PC-9 (cell line): Measurements from ENCODE around the gene CADM1. TPM values are rescaled to one million over a fixed set of nuclear protein-coding genes. Genes with fewer than 3 reads are reported as not detected.

ENCODE experiments used
- BruUV-seq: library from RNA; stranded (reverse); fragments of 400-500 nt; replicated peaks from 2 replicates; lab custom pipeline; 2021; lab: Mats Ljungman, UMichigan
- CTCF ChIA-PET: fragments of 300-600 bp; sonication (Branson Sonifier 250); formaldehyde crosslinking; loops from one replicate; lab custom pipeline; 2022; ENCODE audit warnings: antibody characterized with exemption; lab: Charles Lee
- POLR2A ChIA-PET: fragments of 300-600 bp; sonication (Branson Sonifier 250); formaldehyde crosslinking; loops from one replicate; lab custom pipeline; 2022; ENCODE audit warnings: antibody characterized with exemption; ENCODE audit not compliant: unreplicated experiment; lab: Charles Lee
- DNase-seq, 2 experiments: peaks; one replicate each; pipeline versions ENCODE4 v3.0.0 to v3.0.0-alpha.2; 2015 to 2022; ENCODE audit warnings: mixed read lengths in 1 of 2
- H2AFZ ChIP-seq: fragments of 200-600 bp; sonication (generic); 2 replicates; pipeline ENCODE4 v1.8.1; 2017; ENCODE audit warnings: antibody characterized with exemption
- H3F3A ChIP-seq: fragments of 200-600 bp; sonication (generic); 2 replicates; pipeline ENCODE4 v1.8.1; 2017; ENCODE audit warnings: antibody characterized with exemption, mild to moderate bottlenecking, low read depth; ENCODE audit not compliant: insufficient read depth
- H3K27ac ChIP-seq: fragments of 200-600 bp; sonication (generic); 2 replicates; pipeline ENCODE4 v1.6.1; 2016; ENCODE audit warnings: mixed run types
- H3K27me3 ChIP-seq: fragments of 200-600 bp; sonication (generic); 2 replicates; pipeline ENCODE4 v1.6.1; 2016; ENCODE audit warnings: low read depth, mixed run types; ENCODE audit not compliant: insufficient read depth
- H3K36me3 ChIP-seq: fragments of 200-600 bp; sonication (generic); 2 replicates; pipeline ENCODE4 v1.6.1; 2016; ENCODE audit warnings: low read depth, mixed run types
- H3K4me1 ChIP-seq: fragments of 200-600 bp; sonication (generic); replicated peaks from 2 replicates; pipeline ENCODE4 v1.6.1; 2016; ENCODE audit warnings: mixed run types; ENCODE audit not compliant: insufficient read depth
- H3K4me2 ChIP-seq: fragments of 200-600 bp; sonication (generic); 2 replicates; pipeline ENCODE4 v1.6.1; 2017; ENCODE audit warnings: mixed run types
- H3K4me3 ChIP-seq: fragments of 200-600 bp; sonication (generic); 2 replicates; pipeline ENCODE4 v1.6.1; 2016; ENCODE audit warnings: mixed run types
- H3K79me2 ChIP-seq: fragments of 200-600 bp; sonication (generic); 2 replicates; pipeline ENCODE4 v1.6.1; 2017; ENCODE audit warnings: low read depth, mixed run types
- H3K9me2 ChIP-seq: fragments of 200-600 bp; sonication (generic); 2 replicates; pipeline ENCODE4 v1.8.1; 2017; ENCODE audit warnings: mild to moderate bottlenecking; ENCODE audit not compliant: insufficient read depth
- H3K9me3 ChIP-seq: fragments of 200-600 bp; sonication (generic); 2 replicates; pipeline ENCODE4 v1.8.1; 2016; ENCODE audit warnings: low read depth; ENCODE audit not compliant: insufficient read depth
- H4K20me1 ChIP-seq: fragments of 200-600 bp; sonication (generic); 2 replicates; pipeline ENCODE4 v1.8.1; 2017; ENCODE audit not compliant: insufficient read depth
- EZH2 ChIP-seq: fragments of 200-600 bp; sonication (generic); IDR thresholded peaks from 2 replicates; pipeline ENCODE4 v1.8.0; 2017; ENCODE audit warnings: antibody characterized with exemption, low read depth
- intact Hi-C: fragments of 100-400 bp; cut with micrococcal nuclease; formaldehyde crosslinking; loops from one replicate; pipeline ENCODE4 v1.10.0; 2022; ENCODE audit not compliant: unreplicated experiment
- total RNA-seq: library from RNA; stranded (reverse); gene quantifications from 2 replicates; pipeline ENCODE4 v1.2.3, GENCODE V29; 2021
- TF ChIP-seq, protein P1 (sequence below): fragments of 200-600 bp; sonication (generic); conservative IDR thresholded peaks from 2 replicates; pipeline ENCODE4 v1.6.1; 2017; ENCODE audit warnings: mixed run types, antibody characterized with exemption, mild to moderate bottlenecking, moderate library complexity

Gene CADM1
- total RNA-seq, 1 experiment from 2014 or later, result not detected

DNA sequence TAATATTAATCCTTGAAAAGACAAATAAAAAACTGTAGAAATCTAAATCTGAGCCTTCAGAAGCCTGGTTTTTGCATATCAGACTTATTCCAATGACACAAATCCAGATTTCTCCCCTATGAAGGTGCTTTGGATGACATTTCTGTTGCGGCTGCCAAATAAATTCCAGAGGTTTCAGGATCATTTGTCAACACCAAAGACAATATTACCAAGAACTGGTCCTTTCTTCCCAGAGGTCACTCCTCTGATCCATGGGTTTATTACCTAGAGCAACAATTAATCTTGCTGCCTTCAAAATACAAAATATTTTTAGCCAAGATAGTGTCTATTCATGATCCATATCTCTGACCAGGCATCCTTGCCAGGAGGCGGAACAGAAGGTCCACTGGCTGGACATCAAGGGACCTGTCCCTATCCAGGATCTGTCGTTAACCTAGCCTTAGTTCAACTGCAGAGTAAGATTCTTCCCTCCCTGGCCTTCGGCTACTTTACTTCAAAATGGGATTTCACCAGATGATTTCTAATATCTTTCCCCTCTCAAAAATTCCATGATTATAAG, 4.9 kb downstream of the CADM1 start:
- no peaks in the 10 kb centered on the region for H4K20me1 ChIP-seq
- no TSS peak for BruUV-seq
- no peaks in the 10 kb centered on the region for H3K79me2 ChIP-seq
- DNase-seq, result no peak
- H3K9me2 ChIP-seq, result no peaks in the 10 kb centered on the region
- H3K4me3 ChIP-seq, result no peak overlapping the region
- H3K9me3 ChIP-seq, result no peaks in the 10 kb centered on the region
- no peak for TF ChIP-seq EZH2
- TF ChIP-seq, protein P1, sequence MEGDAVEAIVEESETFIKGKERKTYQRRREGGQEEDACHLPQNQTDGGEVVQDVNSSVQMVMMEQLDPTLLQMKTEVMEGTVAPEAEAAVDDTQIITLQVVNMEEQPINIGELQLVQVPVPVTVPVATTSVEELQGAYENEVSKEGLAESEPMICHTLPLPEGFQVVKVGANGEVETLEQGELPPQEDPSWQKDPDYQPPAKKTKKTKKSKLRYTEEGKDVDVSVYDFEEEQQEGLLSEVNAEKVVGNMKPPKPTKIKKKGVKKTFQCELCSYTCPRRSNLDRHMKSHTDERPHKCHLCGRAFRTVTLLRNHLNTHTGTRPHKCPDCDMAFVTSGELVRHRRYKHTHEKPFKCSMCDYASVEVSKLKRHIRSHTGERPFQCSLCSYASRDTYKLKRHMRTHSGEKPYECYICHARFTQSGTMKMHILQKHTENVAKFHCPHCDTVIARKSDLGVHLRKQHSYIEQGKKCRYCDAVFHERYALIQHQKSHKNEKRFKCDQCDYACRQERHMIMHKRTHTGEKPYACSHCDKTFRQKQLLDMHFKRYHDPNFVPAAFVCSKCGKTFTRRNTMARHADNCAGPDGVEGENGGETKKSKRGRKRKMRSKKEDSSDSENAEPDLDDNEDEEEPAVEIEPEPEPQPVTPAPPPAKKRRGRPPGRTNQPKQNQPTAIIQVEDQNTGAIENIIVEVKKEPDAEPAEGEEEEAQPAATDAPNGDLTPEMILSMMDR, result no peak
- CTCF ChIA-PET, result no interaction called here
- no peaks in the 10 kb centered on the region for H3K4me1 ChIP-seq
- H2AFZ ChIP-seq, result no peak overlapping the region
- no peaks in the 10 kb centered on the region for H3K36me3 ChIP-seq
- no peak overlapping the region for H3K4me2 ChIP-seq
- H3K27me3 ChIP-seq, result peaks cover 22% of the 10 kb centered on the region; the same call in 1 of the 2 replicates
- no peaks in the 10 kb centered on the region for H3F3A ChIP-seq
- intact Hi-C loops, result no loop called here
- no peak overlapping the region for H3K27ac ChIP-seq
- POLR2A ChIA-PET, result no interaction called here

GRCh38 chr11:115498354-115498753, 5.9 kb downstream of the CADM1 start:
- Histone ChIP-seq H2AFZ (no peak overlapping the region), H3K4me1 (no peaks in the 10 kb centered on the region), H3K36me3 (no peaks in the 10 kb centered on the region), H4K20me1 (no peaks in the 10 kb centered on the region), H3F3A (no peaks in the 10 kb centered on the region), H3K9me2 (no peaks in the 10 kb centered on the region), H3K9me3 (no peaks in the 10 kb centered on the region), H3K79me2 (no peaks in the 10 kb centered on the region), H3K27me3 (peaks cover 22% of the 10 kb centered on the region; the same call in 1 of the 2 replicates), H3K4me3 (no peak overlapping the region), H3K27ac (no peak overlapping the region), H3K4me2 (no peak overlapping the region)
- no peak for DNase-seq
- ChIA-PET CTCF (no interaction called here), POLR2A (no interaction called here)
- no TSS peak for BruUV-seq
- intact Hi-C loops, result no loop called here
- no peak for TF ChIP-seq EZH2
- TF ChIP-seq, protein P1, result no peak

DNA sequence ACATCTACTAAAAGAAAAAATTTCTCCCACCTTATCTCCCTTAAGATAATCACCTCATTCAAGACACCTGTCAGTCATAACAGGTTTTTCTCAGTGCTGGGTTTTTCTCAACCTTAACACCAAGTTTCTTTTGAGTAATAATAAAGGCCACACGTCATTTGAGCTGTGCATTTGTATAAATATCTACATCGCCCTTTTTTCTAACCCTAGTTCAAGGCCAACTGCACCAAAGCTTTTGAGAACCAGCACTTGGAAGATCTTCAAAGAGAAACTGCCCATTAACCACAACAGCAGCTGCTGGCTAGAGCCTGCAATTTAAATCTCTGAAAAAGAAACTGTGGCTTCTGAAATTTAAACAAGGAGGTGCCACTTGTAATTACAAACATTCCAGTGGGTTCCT, 6.9 kb downstream of the CADM1 start:
- no peak overlapping the region for H3K4me3 ChIP-seq
- H3K9me2 ChIP-seq, result no peaks in the 10 kb centered on the region
- CTCF ChIA-PET, result no interaction called here
- no peaks in the 10 kb centered on the region for H3F3A ChIP-seq
- H3K27me3 ChIP-seq, result peaks cover 22% of the 10 kb centered on the region; the same call in 1 of the 2 replicates
- H3K4me2 ChIP-seq, result no peak overlapping the region
- H3K79me2 ChIP-seq, result no peaks in the 10 kb centered on the region
- BruUV-seq, result no TSS peak
- intact Hi-C loops, result no loop called here
- H3K4me1 ChIP-seq, result no peaks in the 10 kb centered on the region
- no peak for DNase-seq
- H3K9me3 ChIP-seq, result no peaks in the 10 kb centered on the region
- no peaks in the 10 kb centered on the region for H4K20me1 ChIP-seq
- POLR2A ChIA-PET, result no interaction called here
- no peak for TF ChIP-seq EZH2
- TF ChIP-seq, protein P1, result no peak
- H2AFZ ChIP-seq, result no peak overlapping the region
- H3K27ac ChIP-seq, result no peak overlapping the region
- no peaks in the 10 kb centered on the region for H3K36me3 ChIP-seq
